Loucy (cell line): ENCODE measurements around the gene CCDC92.

Experiments
- H2AFZ ChIP-seq: fragments of 200-600 bp; sonication (generic); 2 replicates; pipeline ENCODE4 v1.6.0; 2016; ENCODE audit warnings: antibody characterized with exemption, mild to moderate bottlenecking, low read length, moderate library complexity
- H3F3A ChIP-seq: fragments of 200-600 bp; 2 replicates; pipeline ENCODE4 v1.6.0; 2016; ENCODE audit warnings: antibody characterized with exemption, low read depth, mild to moderate bottlenecking
- H3K27me3 ChIP-seq: fragments of 200-600 bp; sonication (generic); 2 replicates; pipeline ENCODE4 v1.6.1; 2014; ENCODE audit warnings: low read length, mild to moderate bottlenecking; ENCODE audit not compliant: insufficient read depth, poor library complexity, severe bottlenecking
- H3K36me3 ChIP-seq: fragments of 200-600 bp; sonication (generic); 2 replicates; pipeline ENCODE4 v1.6.1; 2016; ENCODE audit warnings: low read length; ENCODE audit not compliant: insufficient read depth
- H3K4me1 ChIP-seq: fragments of 200-600 bp; sonication (generic); 2 replicates; pipeline ENCODE4 v1.5.1; 2014; ENCODE audit warnings: low read length, mild to moderate bottlenecking; ENCODE audit not compliant: insufficient read depth, poor library complexity, severe bottlenecking
- H3K4me2 ChIP-seq: fragments of 200-600 bp; sonication (generic); 2 replicates; pipeline ENCODE4 v1.6.0; 2014; ENCODE audit warnings: antibody characterized with exemption, low read length, low read depth, mild to moderate bottlenecking; ENCODE audit not compliant: poor library complexity, severe bottlenecking
- H3K4me3 ChIP-seq: fragments of 200-600 bp; sonication (generic); 2 replicates; pipeline ENCODE4 v1.5.1; 2014; ENCODE audit warnings: low read length, mild to moderate bottlenecking, mixed read lengths; ENCODE audit not compliant: poor library complexity, severe bottlenecking
- H3K79me2 ChIP-seq: fragments of 200-600 bp; sonication (generic); 2 replicates; pipeline ENCODE4 v1.6.1; 2014; ENCODE audit warnings: low read length; ENCODE audit not compliant: insufficient read depth
- H3K9ac ChIP-seq: fragments of 200-600 bp; sonication (generic); 2 replicates; pipeline ENCODE4 v1.6.0; 2014; ENCODE audit warnings: mild to moderate bottlenecking, low read depth, low read length, moderate library complexity; ENCODE audit not compliant: poor library complexity, severe bottlenecking
- H3K9me2 ChIP-seq: fragments of 200-600 bp; sonication (generic); replicated peaks from 2 replicates; pipeline ENCODE4 v1.6.1; 2016; ENCODE audit warnings: low read depth, low read length, mixed read lengths
- H3K9me3 ChIP-seq: fragments of 200-600 bp; sonication (generic); 2 replicates; pipeline ENCODE4 v1.6.1; 2014; ENCODE audit warnings: mild to moderate bottlenecking, antibody characterized with exemption, low read length, low read depth; ENCODE audit not compliant: insufficient read depth
- H4K20me1 ChIP-seq: fragments of 200-600 bp; sonication (generic); 2 replicates; pipeline ENCODE4 v1.6.0; 2014; ENCODE audit warnings: antibody characterized with exemption, low read length, mild to moderate bottlenecking; ENCODE audit not compliant: insufficient read depth, poor library complexity, severe bottlenecking
- CTCF ChIP-seq: fragments of 200-600 bp; sonication (generic); conservative IDR thresholded peaks from 2 replicates; pipeline ENCODE4 v1.5.1; 2014; ENCODE audit warnings: mild to moderate bottlenecking, antibody characterized with exemption, low read length
- EZH2phosphoT487 ChIP-seq: fragments of 200-600 bp; IDR thresholded peaks from 2 replicates; pipeline ENCODE4 v1.6.1; 2018; ENCODE audit warnings: antibody characterized with exemption, mild to moderate bottlenecking, moderate library complexity, borderline replicate concordance

The CCDC92 gene

GRCh38 chr12:123936471-123936870 lies 36.2 kb downstream of the CCDC92 start:
- Histone ChIP-seq H3F3A (no peaks in the 10 kb centered on the region), H3K9me3 (no peaks in the 10 kb centered on the region), H3K4me2 (no peak overlapping the region), H3K9me2 (no peaks in the 10 kb centered on the region), H3K79me2 (no peaks in the 10 kb centered on the region), H3K4me3 (no peak overlapping the region), H3K4me1 (peaks cover 14% of the 10 kb centered on the region), H3K9ac (no peak overlapping the region), H4K20me1 (no peaks in the 10 kb centered on the region), H2AFZ (no peak overlapping the region), H3K27me3 (no peaks in the 10 kb centered on the region), H3K36me3 (no peaks in the 10 kb centered on the region)
- no peak for TF ChIP-seq EZH2phosphoT487
- no peak for TF ChIP-seq CTCF

GRCh38 chr12:123935956-123936355 lies 36.7 kb downstream of the CCDC92 start:
- H3K9ac ChIP-seq = no peak overlapping the region
- no peaks in the 10 kb centered on the region for H3K9me2 ChIP-seq
- H3K9me3 ChIP-seq = no peaks in the 10 kb centered on the region
- no peaks in the 10 kb centered on the region for H4K20me1 ChIP-seq
- TF ChIP-seq CTCF (no peak), EZH2phosphoT487 (no peak)
- H3K79me2 ChIP-seq = no peaks in the 10 kb centered on the region
- H3K4me3 ChIP-seq = no peak overlapping the region
- peaks cover 14% of the 10 kb centered on the region for H3K4me1 ChIP-seq
- no peaks in the 10 kb centered on the region for H3K27me3 ChIP-seq
- no peak overlapping the region for H3K4me2 ChIP-seq
- H3K36me3 ChIP-seq = no peaks in the 10 kb centered on the region
- no peaks in the 10 kb centered on the region for H3F3A ChIP-seq
- no peak overlapping the region for H2AFZ ChIP-seq

GRCh38 chr12:123934829-123935228 lies 37.8 kb downstream of the CCDC92 start:
- peaks cover 14% of the 10 kb centered on the region for H3K4me1 ChIP-seq
- no peaks in the 10 kb centered on the region for H3K36me3 ChIP-seq
- no peaks in the 10 kb centered on the region for H3F3A ChIP-seq
- no peaks in the 10 kb centered on the region for H4K20me1 ChIP-seq
- H3K9me2 ChIP-seq = no peaks in the 10 kb centered on the region
- no peaks in the 10 kb centered on the region for H3K27me3 ChIP-seq
- no peak overlapping the region for H2AFZ ChIP-seq
- no peak overlapping the region for H3K9ac ChIP-seq
- H3K4me2 ChIP-seq = no peak overlapping the region
- H3K9me3 ChIP-seq = no peaks in the 10 kb centered on the region
- no peak overlapping the region for H3K4me3 ChIP-seq
- no peaks in the 10 kb centered on the region for H3K79me2 ChIP-seq
- TF ChIP-seq CTCF (no peak), EZH2phosphoT487 (no peak)
